Epithelial cell of esophagus (primary cell): ENCODE measurements around the gene HSF5.

Experiments
- DNase-seq: peaks from one replicate; pipeline ENCODE4 v3.0.0; 2010; ENCODE audit warnings: low read depth
- H3K4me3 ChIP-seq: 2 replicates; pipeline ENCODE4 v1.5.1; 2011; ENCODE audit warnings: mild to moderate bottlenecking, low read length, control low read depth
- TF ChIP-seq, protein P1 (sequence below): IDR thresholded peaks from 2 replicates; pipeline ENCODE4 v1.5.1; 2011; ENCODE audit warnings: low read depth, mild to moderate bottlenecking, low read length, control low read depth, inconsistent platforms; ENCODE audit not compliant: insufficient read depth; ENCODE audit errors: missing control alignments

The HSF5 gene

DNA sequence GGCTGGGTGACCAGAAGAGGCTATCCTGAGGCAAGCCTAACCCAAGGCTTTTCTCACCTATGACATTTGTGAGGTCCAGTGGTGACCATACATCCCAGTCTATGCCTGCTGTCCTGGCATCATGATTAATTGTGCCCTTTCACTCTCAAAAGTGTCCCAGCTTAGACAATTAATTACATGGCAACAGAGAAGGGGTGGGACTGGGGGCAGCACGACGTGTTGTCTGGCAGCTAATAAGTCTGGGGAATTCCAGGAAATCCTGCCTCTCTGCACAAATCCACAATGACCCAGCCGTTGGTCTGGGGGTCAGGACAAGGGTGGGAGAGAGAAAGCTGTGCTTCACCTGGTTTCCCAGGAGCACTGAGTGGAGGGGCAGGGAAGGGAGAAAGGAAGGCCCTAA, 40.2 kb upstream of the HSF5 start:
- H3K4me3 ChIP-seq = no peak overlapping the region
- no peak for DNase-seq
- TF ChIP-seq, protein P1, sequence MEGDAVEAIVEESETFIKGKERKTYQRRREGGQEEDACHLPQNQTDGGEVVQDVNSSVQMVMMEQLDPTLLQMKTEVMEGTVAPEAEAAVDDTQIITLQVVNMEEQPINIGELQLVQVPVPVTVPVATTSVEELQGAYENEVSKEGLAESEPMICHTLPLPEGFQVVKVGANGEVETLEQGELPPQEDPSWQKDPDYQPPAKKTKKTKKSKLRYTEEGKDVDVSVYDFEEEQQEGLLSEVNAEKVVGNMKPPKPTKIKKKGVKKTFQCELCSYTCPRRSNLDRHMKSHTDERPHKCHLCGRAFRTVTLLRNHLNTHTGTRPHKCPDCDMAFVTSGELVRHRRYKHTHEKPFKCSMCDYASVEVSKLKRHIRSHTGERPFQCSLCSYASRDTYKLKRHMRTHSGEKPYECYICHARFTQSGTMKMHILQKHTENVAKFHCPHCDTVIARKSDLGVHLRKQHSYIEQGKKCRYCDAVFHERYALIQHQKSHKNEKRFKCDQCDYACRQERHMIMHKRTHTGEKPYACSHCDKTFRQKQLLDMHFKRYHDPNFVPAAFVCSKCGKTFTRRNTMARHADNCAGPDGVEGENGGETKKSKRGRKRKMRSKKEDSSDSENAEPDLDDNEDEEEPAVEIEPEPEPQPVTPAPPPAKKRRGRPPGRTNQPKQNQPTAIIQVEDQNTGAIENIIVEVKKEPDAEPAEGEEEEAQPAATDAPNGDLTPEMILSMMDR = no peak

DNA sequence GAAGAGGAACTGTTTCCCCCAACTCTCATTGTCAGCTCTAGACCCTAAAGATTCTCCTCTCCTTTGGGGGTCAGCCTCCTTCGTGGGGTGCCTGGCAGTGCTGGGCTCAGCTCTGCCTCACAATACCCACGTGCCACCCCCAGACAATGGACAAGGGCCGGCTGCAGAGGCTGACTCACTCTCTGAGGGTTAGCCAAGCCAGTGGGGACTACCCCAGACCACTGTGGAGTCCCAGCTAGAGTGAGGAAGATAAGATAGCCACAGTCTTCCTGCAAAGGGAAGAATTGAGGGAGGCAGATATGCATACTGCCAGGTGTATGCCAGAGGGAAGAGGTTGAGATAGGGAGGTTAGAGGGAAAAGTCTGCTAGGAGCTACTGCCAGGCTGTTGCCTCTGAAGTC, 39.7 kb upstream of the HSF5 start:
- H3K4me3 ChIP-seq = no peak overlapping the region
- DNase-seq = no peak
- TF ChIP-seq, protein P1 = no peak

DNA sequence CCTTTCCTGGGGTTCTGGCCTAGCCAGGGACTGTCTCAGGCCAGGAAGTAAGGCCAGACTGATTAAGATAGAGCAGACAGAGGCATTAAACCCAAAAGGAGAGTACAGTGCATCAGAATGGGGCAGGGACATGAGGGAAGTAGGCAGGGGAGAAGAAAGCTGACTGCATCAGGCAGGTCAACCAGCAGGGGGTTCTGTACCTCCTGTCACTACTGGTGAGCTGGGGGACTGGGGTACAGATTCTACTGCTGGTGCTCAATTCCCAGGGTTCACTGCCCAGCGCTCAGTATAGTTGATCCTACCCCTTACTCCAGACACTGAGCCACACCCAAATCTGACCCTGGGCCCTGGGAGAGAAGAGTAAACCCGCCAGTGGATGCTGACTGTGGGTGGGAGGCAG, 39.1 kb upstream of the HSF5 start:
- H3K4me3 ChIP-seq = no peak overlapping the region
- DNase-seq = no peak
- TF ChIP-seq, protein P1 = no peak

DNA sequence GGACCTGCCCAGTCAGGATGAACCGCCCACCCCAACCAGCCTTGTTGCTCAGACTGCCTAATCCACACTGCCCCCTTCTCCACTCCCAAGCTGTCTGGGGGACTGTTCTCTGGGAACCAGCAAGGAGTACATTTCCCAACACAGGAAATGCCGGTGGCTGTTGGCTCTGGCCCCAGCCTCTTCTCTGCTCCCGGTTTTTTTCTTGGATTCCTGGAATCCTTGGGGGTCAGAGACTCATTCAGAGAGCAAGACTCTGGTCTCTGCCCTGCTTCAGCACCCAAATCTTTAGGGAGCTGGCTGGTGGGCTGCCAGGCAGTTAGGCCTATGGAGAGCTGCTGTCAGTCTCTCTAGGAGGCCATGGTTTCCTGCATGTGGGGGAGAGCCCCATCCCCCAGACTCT, 37.0 kb upstream of the HSF5 start:
- DNase-seq = peak; percentile 62
- TF ChIP-seq, protein P1 = no peak
- no peak overlapping the region for H3K4me3 ChIP-seq

DNA sequence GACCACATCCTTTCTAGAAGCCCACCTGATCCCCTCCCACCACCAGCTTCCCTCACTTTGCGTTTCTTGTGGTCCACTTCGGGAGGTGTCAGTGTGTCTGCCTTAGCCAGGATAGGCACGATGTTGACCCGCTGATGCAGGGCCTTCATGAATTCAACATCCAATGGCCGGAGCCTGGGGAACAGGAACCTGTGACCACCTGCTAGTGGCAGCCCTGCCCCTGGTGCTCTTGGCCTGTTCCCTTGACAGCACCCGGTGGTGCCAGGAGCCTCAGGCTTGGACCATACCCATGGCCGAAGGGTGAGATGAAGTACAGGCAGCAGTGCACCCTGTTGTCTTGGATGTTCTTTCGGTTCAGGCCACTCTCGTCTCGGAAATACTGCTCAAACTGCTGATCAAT, 33.5 kb upstream of the HSF5 start:
- TF ChIP-seq, protein P1 = no peak
- DNase-seq = no peak
- H3K4me3 ChIP-seq = no peak overlapping the region

DNA sequence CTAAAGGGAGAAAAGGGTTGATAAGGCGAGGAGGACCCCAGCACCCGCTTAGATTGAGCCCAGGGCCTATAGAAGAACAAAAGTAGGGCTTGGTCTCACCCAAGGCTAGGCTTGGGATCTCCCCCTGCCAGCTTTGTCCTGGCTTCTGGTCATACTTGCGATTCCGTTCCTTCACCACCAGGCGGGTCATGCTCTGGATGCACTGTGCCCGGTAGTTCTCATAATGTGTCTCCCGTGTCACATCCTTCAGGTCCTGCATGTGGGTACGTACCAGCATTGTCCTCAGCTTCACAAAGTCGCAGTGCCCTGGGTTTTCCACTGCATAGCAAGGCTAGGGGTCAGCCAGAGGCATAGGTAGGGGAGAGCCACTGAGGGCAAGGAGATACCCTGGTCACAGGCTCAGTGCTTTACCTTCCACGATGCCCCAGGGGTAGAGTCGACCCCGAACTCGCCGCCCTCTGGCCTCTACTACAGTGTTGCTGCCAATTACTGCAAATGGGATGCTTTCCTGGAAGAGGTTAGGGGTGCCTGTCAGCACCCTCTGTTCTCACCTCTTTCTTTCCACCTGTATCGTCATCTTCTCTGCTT, 32.7 kb upstream of the HSF5 start:
- no peak overlapping the region for H3K4me3 ChIP-seq
- peak; percentile 10 for DNase-seq
- TF ChIP-seq, protein P1 = peak; percentile 45

DNA sequence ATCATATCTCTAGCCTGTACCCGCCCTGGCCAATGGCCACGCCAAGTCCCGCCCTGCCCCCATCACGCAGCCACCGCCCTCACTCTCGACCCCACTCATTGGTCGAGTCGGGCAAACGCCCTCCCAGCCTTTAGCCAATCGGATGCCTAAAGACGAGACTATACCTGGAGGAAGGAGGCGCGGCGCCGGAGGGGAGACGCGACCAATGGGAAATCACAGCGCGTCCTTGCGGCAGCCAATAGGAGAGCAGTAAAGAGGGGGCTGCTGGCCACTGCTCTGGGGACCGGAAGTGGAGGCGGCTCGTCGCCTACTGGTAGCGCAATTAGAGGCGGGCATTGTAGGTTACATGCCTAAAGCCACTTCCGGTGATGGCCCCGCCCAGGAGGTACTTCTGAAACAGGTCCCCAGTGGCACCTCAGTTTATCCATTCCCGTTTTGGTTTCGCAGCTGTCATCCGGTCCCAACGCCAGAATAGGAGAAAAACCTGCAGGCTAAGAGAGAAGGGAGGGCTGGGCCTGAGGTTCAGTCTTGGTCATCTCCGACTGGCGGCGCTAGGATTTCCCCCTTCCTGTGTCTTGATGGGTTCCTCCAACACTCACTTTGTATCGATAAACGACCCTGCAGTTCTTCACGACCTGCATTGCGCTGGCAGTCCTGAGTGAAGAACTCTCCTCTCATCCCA, 29.9 kb upstream of the HSF5 start:
- TF ChIP-seq, protein P1 = no peak
- H3K4me3 ChIP-seq = peak overlapping the region; percentile 74

More for the DNA sequence above, 29.9 kb upstream of the HSF5 start:
- peak; percentile 100 for DNase-seq
